AG04450 (cell line): ENCODE measurements around the gene CTTN. TPM values are rescaled to one million over a fixed set of nuclear protein-coding genes. Genes with fewer than 3 reads are reported as not detected.

ENCODE experiments used
- CTCF ChIA-PET: fragments of 300-600, 350-600 bp; formaldehyde crosslinking; extraction: SDS; loops from one replicate; lab custom pipeline; 2022; ENCODE audit warnings: antibody characterized with exemption, inconsistent platforms; lab: Charles Lee
- POLR2A ChIA-PET: fragments of 350-600 bp; formaldehyde crosslinking; extraction: SDS; loops from one replicate; lab custom pipeline; 2021; ENCODE audit warnings: antibody characterized with exemption, inconsistent platforms; lab: Yijun Ruan, JAX
- DNase-seq: peaks from one replicate; pipeline ENCODE4 v3.0.0-alpha.2; 2011; ENCODE audit warnings: low read depth, low spot score
- H3K27ac ChIP-seq: one replicate; pipeline ENCODE4 v1.5.1; 2012; ENCODE audit warnings: low read depth, low read length, control low read depth
- H3K27me3 ChIP-seq: one replicate; pipeline ENCODE4 v1.6.0; 2012; ENCODE audit warnings: low read length; ENCODE audit not compliant: control insufficient read depth, insufficient read depth
- H3K4me3 ChIP-seq: 2 replicates; pipeline ENCODE4 v1.5.1; 2011; ENCODE audit warnings: mild to moderate bottlenecking, low read depth, low read length, control low read depth
- H3K9me3 ChIP-seq: 2 replicates; pipeline ENCODE4 v1.5.1; 2012; ENCODE audit warnings: low read length; ENCODE audit not compliant: control insufficient read depth, insufficient read depth
- polyA plus RNA-seq: library from polyadenylated mRNA; depleted of rRNA; stranded (reverse); fragments of >200 nt; gene quantifications from 2 replicates; pipeline ENCODE4 v1.2.3, GENCODE V29; 2011
- TF ChIP-seq, protein P1 (sequence below): IDR thresholded peaks from 2 replicates; pipeline ENCODE4 v1.5.1; 2011; ENCODE audit warnings: low read depth, low read length, control low read depth, inconsistent platforms

The CTTN gene
- polyA plus RNA-seq, 1 experiment: 180 TPM

DNA sequence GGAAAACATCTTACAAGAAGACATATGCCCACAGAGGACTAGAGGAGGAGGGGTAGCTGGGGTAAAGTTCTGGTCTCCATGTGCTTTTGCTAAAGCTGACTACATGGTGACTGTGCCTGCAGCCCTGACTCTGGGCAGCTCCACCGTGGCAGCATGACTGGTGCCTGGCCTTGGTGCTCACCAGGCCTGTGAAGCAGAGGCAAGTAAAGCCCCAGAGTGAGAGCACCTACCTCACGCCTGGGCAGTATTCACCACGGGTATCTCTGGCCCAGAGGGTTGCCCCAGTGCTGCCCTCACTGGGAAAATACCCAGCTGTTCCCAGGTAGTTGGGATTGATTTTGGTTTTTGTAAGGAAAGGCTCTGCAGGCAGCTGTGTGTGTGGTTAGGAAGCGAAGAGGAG, 78.3 kb downstream of the CTTN start:
- TF ChIP-seq, protein P1, sequence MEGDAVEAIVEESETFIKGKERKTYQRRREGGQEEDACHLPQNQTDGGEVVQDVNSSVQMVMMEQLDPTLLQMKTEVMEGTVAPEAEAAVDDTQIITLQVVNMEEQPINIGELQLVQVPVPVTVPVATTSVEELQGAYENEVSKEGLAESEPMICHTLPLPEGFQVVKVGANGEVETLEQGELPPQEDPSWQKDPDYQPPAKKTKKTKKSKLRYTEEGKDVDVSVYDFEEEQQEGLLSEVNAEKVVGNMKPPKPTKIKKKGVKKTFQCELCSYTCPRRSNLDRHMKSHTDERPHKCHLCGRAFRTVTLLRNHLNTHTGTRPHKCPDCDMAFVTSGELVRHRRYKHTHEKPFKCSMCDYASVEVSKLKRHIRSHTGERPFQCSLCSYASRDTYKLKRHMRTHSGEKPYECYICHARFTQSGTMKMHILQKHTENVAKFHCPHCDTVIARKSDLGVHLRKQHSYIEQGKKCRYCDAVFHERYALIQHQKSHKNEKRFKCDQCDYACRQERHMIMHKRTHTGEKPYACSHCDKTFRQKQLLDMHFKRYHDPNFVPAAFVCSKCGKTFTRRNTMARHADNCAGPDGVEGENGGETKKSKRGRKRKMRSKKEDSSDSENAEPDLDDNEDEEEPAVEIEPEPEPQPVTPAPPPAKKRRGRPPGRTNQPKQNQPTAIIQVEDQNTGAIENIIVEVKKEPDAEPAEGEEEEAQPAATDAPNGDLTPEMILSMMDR: no peak
- Histone ChIP-seq H3K9me3 (no peaks in the 10 kb centered on the region), H3K27ac (no peak overlapping the region), H3K4me3 (no peak overlapping the region), H3K27me3 (peaks cover 13% of the 10 kb centered on the region)
- DNase-seq: no peak
- ChIA-PET CTCF (no interaction called here), POLR2A (no interaction called here)

DNA sequence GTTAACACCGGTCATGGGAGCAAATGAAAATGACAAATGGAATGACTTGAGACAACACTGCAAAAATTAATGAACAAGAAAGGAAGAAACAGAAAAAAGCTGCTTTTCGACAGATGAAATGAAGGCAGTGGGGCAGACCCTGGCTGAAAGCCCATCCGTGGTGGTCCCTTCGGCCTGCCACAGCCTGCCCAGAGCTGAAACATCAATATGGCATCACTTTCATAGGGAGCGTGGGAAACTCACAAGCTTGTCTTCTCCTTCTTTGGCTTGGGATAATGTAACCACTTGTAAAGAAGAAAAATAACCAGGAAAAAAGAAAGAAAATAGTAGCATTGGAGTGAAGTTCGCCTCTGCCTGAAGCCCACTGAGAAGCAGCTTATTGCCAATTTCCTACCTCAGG, 78.8 kb downstream of the CTTN start:
- DNase-seq: no peak
- Histone ChIP-seq H3K27ac (no peak overlapping the region), H3K27me3 (peaks cover 12% of the 10 kb centered on the region), H3K4me3 (no peak overlapping the region), H3K9me3 (no peaks in the 10 kb centered on the region)
- TF ChIP-seq, protein P1: no peak
- CTCF ChIA-PET: no interaction called here
- POLR2A ChIA-PET: no interaction called here

DNA sequence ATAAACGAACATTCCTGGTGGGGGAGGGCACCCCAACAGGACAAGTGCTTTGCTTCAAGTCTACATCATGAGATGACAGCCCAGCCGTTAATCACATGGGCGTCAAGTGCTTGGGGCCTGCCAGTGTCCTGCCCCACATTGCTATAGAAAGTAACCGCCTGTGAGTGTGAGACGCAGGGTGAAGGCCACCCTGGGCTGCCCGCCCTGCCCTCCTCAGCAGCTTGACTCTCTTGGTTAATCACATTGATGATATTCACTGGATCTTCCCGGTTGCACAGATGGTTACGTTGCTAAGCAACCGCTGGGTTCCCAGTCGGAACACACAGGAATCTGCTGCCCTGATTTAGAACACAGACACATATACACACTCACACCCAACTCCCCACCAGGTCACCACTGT, 79.3 kb downstream of the CTTN start:
- Histone ChIP-seq H3K27me3 (peaks cover 12% of the 10 kb centered on the region), H3K4me3 (no peak overlapping the region), H3K27ac (no peak overlapping the region), H3K9me3 (no peaks in the 10 kb centered on the region)
- TF ChIP-seq, protein P1: no peak
- CTCF ChIA-PET: no interaction called here
- POLR2A ChIA-PET: no interaction called here
- no peak for DNase-seq

DNA sequence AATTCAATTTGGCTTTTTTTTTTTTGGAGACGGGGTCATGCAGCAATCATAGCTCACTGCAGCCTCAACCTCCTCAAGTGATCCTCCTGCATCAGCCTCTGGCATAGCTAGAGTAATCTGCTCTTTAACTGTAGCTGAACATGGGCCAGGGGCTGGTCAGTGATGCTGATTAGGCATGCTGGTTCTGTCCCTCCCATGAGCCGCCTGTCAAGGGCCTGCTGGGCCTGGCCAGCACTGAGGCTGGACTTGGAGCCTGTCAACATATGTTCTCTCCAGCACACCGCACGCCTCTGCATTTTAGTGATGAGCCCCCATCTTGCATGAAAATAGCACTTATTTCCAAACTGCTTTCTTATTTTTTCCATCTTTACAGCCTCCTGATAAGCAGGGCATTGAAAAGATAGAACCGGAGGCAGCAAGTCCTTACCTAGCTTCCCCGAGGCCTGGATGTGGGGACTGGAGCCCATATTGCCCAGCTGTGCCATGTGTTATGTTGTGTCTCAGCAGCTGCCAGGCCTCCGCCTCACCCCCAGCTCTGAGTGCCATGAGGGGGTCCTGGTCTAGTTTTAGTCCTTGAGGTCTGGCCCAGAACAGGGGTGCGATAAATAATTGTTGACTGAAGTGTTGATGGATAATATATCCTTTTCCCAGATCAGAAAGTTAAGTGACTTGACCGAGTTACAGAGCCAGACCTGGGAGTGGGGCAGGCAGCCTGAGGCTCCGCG, 80.0 kb downstream of the CTTN start:
- DNase-seq: no peak
- no peak overlapping the region for H3K27ac ChIP-seq
- no peak overlapping the region for H3K4me3 ChIP-seq
- ChIA-PET POLR2A (no interaction called here), CTCF (no interaction called here)
- H3K27me3 ChIP-seq: peaks cover 12% of the 10 kb centered on the region
- H3K9me3 ChIP-seq: no peaks in the 10 kb centered on the region
- TF ChIP-seq, protein P1: no peak

DNA sequence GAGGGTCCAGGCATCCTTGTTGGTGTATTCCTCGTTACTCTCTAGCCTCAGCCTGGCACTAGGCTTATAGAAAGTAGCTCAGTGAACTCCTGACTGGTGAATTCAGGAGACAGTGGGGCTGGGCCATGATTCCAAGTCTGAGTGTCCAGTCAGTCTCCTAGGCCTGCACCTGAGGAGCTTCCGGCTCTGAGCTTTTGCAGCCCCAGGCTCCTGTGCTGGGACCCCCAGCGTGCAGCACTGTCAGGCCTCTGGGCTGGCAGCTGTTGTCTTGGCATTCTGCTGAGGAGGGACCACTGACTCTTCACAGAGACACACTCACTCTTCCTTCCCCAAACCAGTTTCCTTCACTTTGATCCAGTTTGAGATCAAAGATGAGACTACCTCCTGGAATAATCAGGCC, 82.4 kb downstream of the CTTN start:
- DNase-seq: no peak
- Histone ChIP-seq H3K4me3 (no peak overlapping the region), H3K27ac (no peak overlapping the region), H3K9me3 (peaks cover 3% of the 10 kb centered on the region; the same call in 1 of the 2 replicates), H3K27me3 (peaks cover 9% of the 10 kb centered on the region)
- CTCF ChIA-PET: interaction anchor here (1.6 kb wide), 1 partner anchor 14 kb away, joined by 5 read pairs; no protein-coding TSS in a partner anchor
- POLR2A ChIA-PET: no interaction called here
- TF ChIP-seq, protein P1: no peak
